GM21723 (cell line): ENCODE results near the gene ZDHHC13.

Experiments
- ATAC-seq: cut with Tn5 transposase; IDR thresholded peaks from one replicate; pipeline ENCODE4 v1.9.1; 2021; ENCODE audit warnings: mild to moderate bottlenecking, moderate library complexity; ENCODE audit not compliant: unreplicated experiment

ZDHHC13 gene

DNA sequence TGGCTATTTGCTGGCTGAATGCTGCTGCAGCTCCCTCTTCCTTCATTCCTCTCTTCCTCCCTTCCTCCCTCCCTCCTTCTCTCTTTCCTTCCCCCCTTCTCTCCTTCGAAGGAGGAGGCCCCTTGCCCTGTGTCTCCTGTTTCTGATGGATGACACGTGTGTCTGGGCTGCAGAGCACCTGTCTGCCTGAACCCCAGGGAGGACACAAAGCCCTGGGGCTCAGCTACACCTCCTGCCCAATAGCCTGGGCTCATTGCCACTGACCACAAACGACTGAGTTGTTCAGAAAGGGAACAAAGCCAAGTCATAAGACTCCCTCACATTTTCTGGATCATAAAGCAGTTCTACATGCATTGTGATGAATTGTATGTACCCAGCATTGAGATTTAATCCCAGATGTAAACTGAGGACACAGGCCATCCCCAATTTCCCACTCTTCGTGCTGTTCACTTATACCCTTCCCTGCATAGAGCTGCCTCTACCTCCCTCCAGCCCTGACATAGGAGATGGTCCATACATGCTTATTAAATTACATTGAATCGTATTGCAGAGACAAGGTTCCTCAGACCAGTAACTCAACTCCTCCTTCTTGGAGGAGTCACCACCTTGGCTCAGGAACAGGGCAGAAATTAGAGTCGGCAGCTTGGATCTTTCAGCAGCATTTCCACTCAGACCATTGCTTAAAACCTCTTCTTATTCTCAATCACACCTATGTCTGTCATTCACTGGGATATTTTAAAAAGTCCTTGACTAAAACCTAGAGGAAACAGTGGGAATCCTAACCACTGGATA, 83.6 kb downstream of the ZDHHC13 start:
- no peak for ATAC-seq

DNA sequence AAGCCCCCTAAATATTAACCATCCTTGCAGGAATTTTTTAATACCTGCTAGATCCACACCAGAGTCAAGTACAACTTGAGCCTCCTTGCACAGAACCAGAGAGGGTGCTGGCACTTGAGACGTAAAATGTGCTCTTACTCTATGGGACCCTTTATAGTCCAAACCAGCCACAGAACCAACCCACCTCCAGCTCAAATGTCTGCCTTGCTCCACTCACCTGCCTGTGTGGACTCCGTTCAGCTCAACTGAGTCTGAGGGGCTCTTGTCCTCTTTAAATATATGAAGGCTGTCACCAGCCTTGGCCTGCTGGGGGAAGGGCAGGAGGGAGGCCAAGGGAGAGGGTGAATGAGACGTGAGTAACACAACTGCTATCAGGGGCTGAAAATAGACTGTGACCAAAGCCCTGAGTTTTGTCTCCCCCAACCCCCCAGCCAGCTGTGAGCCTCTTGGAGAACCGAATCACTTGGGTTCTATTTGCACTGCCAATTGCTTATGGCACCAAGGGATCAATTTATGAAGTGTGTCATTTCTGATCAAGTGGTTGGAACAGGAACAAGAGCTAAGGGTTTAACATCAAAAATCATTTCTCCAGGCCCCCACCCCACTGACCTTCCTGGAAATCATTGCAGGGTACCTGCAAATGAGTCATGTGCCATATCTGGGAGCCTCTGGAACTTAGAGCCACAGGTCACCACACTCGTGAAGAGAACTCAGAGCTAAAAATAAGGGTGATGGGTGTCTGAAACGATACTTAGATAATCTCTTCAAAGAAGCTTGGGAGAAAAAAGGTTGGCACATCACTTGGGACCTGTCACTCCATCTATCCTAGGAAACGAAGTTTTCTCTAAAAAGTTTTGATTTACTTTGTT, 85.0 kb downstream of the ZDHHC13 start, which contains the start of gene CSRP3:
TSS of gene CSRP3 (minus strand) at position 247 of the 869 bp plus-strand sequence. CDS start 9,535 bp downstream, outside the sequence.
- ATAC-seq, result no peak

DNA sequence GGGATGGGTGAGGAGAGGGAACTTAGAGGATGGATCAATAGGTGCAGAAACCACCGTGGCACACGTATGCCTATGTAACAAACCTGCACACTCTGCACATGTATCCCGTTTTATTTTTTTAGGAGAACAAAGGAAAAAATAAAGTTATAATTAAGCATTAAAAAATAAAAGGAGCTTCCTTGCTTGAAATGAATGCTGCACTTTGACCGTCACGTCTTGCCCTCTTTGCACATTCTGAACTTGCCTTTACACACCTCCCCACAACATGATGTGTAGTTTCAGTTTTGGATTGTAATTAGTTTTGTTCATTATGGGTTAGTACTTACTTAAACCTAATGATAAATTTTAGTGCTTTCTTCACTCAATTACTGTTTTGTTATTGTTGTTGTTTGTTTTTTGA, 87.9 kb downstream of the ZDHHC13 start:
- ATAC-seq, result no peak

DNA sequence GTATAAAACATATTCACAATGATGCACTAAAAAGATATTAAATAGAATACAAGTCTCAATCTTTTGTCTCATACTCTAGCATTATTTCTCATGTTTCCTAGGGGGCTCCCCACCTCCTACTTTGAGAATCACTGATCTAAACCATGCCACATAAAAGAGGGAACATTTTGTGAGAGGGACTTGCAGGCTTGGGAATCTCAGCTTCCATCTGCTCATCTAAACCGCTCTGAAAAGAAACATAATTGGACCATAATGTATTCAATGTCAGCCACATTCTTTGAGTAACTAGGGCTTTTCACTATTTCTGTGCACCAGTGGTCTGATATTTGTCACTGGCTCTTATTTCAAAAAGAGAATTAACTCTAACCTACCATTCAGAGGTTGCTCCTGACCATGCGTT, 91.2 kb downstream of the ZDHHC13 start:
- no peak for ATAC-seq

DNA sequence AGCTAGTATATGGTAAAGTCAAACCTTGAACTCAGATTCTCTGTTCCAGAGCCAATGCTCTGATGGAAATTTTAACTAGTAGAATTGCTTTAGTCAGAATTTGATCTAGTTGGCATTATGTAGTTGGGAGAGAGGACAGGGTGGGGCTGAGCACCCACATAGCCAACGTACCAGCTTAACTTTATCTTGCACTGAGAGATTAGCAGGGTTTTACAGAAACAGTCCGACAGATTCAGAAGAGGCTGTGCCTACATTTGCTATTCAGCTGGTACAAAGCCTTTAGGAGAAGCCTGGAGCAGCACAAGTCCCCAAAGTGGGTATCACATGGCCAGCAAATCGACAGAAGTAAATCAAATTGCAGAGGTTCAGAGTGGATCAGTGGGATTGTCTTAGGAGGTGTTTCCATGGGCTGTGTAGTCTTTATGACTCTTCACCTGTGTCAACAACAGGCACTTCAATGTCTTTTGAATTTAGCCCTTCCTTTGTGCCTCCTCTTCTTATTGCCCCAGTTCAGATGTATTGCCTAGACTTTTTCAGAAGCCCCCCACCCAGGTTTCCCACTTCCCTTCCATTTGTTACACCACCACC, 92.1 kb downstream of the ZDHHC13 start:
- no peak for ATAC-seq

DNA sequence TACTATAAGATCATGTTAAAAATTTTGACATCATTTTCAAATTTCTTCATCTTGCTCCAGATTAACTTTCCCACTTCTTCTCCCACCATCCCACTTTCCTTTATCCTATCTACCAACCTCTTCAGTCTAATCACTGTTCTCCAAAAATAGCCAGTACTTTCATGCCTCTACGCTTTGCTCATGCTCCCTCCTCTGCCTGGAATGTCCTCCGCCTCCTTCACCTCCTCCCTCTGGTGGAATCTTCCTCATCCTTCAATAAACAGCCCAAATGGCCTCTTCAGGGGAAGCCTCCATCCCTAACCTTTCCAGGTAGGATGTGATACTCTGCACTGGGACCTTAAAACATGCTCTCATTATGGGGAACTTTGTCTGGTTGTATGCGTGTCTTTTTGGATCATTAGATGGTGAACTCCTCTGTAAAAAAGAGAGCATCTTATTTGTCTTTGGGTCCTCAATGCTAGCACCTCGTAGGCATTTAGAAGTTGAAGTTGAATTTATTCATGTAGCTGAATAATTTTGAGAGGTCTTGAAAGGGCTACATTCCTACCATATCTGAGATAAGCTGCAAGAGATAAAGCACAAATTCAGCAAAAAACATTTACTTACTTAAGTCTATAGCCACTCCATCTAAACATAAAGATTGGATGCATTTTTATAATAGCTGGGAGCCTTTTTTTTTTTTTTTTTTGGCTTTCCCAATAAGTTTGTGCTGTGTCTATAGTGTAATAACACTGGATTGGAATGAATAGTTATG, 92.8 kb downstream of the ZDHHC13 start:
- ATAC-seq, result no peak

DNA sequence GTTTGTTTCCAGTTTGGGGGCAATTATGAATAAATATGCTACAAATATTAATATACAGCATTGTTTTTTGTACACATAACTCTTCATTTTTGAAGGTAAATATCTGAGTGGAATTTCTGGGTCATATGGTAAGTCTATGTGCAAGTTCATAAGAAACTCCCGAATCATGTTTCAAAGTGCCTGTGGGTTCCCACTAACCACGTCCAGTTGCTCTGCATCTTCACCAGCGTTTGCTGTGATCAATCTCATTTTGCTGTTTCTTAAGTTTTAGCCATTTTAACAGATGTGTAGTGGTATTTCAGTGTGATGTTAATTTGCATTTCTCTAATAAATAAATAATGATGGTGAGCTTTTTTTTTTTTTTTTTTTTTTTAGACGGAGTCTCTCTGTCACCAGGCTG, 99.1 kb downstream of the ZDHHC13 start:
- ATAC-seq, result no peak

DNA sequence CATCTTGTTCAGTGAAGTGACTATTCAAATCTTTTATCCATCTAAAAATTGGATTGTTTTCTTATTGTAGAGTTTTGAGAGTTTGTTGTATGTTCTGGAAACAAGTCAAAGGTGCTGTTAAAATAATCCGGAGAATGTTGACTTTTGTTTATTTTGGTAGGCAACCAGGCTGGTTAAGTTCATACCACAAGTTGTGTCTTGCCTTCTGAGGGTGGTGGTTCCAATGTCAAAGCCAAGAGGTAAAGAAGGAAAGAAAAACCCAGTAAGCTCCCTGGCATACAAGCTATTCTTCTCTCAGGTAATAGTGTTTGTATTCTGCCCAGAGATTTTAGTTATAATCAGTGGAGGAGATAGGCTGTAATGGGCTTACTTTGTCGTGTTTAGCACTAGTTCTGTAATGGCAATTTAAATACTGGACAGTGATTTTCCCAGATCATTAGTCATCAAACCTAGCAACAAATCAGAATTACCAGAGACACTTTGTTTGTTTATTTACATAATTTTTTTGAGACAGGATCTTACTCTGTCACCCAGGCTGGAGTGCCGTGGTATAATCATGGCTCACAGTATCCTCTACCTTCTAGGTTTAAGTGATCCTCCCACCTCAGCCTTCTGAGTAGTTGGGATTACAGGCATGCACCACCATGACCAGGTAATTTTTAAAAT, 99.9 kb downstream of the ZDHHC13 start:
- no peak for ATAC-seq

DNA sequence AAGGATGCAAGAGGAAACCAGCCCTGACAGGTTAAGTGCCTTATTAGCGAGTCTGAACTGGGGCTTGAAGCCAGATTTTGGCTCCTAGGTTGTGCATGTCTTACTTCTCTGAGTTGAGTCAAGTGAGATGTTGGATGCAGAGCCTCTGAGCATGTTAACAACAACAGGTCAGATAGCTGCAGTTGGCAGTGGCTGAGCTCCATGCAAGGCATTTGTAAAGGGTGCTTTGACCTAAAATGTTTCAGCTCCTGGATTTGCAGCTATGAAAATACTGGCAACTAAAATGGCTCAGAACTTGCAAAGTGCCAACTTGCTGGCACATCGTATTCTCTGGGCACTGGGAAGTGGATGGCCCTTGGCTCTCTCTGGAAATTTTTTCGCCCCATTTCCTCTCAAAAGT, 101.2 kb downstream of the ZDHHC13 start:
- ATAC-seq, result no peak

DNA sequence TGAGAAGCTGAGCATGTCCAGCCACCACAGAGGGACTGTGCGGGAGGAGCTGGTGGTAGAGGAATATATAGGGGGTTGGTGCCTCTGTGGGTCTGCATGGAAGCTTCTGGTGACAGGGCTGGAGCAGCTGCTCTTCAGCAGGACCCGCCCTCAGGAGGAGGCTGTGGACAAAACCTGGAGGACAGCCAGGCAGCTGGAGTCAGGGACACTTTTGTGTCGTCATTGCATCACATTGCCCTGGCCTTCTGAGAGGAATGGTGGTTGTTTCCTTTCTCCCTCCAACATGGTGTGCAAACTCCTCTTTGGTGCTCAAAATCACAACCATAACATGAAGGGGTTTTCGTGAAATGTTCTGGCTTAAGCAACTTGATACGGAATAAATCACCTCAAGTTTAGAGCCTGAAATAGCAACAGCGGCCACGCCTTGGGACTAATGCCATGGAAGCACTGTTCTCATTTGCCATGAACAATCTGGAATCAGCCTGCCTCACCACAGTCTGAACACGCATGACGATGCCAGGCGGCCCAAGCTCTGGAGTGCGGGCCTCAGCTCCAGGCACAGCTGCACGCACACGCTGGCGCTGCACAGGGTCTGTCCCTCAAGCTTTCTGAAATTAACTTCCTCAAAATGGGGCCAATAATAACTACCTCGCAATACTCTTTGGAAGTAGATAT, 102.0 kb downstream of the ZDHHC13 start:
- no peak for ATAC-seq

DNA sequence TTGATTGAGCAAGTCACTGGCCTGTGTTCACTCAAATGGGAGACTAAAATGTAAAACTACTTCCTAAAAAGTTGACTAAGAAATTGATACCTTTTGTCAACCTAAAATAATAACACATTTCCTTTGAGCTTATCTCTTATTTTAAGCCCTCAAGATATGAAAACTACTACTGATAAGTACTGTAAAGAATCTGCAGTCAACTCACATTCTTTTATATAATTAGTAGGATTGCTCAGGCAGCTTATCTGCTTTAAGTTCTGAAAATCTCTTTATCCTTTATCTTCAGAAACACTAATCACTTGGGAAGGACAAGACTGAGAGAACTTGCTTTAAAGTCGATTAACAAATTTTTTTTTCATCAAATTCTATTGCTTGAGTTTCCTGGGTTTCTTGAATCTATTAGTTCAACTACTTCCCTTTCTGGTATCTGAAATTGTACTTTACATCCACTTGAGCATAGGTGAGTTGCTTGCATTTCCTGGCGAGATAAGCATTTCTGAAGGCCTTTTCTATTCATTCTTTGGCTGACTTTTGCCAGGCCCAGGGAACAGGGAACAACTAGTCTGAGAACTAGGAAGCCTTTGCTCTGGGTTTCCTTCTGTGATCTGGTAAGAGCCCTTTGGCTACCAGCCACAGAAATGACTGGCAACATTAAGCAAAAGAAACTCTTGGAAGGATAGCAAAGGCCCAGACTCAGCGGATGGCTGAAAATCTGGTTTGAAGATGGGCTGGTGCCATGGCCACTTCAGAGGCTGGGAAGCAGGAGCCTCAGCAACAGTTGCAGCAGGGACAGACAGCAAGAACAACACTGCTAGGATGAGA, 104.1 kb downstream of the ZDHHC13 start:
- no peak for ATAC-seq

DNA sequence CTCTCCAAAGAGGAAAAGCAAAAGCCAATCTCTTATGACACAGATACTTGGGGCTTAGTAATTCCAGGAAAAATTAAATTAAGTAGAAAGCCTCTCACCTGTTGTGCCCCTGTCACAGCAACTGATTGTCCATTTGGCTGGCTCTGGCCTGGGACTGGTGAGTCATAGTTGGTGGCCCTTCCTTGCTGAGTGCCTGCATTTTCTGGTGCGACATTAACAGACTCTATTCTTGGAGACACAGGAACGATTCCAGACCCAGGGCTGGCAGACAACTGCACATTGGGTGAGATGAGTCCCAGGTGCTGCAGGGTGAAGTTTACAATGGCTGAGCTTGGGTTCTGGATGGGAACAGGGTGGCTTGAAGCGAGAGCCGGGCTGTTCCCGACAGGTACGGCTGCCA, 108.2 kb downstream of the ZDHHC13 start:
- no peak for ATAC-seq

DNA sequence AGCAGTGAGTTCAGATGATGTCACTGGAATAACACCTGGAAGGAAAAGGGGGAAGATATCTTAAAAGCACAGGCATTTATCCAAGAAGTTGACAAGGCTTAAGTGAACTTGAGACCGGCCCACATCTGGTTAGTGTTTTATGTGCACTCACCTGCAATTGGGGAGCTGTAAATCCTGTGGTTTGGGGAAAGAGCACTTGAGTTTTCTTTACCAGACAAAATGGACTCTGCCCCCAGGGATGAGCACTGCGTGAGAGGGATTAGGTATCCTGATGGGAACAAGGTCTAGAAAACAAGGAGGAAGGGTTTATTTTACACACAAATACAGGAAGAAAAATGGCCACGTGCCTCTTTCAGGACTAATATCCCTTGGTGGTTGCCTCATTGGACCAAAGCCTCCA, 108.6 kb downstream of the ZDHHC13 start:
- no peak for ATAC-seq
